Measurements from ENCODE around the gene BMERB1.

GRCh38 chr16:15493466-15494180 is 59.2 kb downstream of the BMERB1 start:
- TF ChIP-seq CTCF (IDR thresholded peaks at IDR 0.05; ENCODE audit: low read depth, low read length) (no peak), POLR2A (IDR thresholded peaks at IDR 0.05; ENCODE audit: extremely low read depth, insufficient read length) (no peak)

Data from NB4 (cell line).